GM18517 (cell line): ENCODE results near the gene GATC.

Experiments
- ATAC-seq: cut with Tn5 transposase; IDR thresholded peaks from one replicate; pipeline ENCODE4 v1.9.1; 2021; ENCODE audit warnings: mild to moderate bottlenecking, moderate library complexity; ENCODE audit not compliant: unreplicated experiment

GATC gene

GRCh38 chr12:120445911-120446843 is at the start of gene GATC, which contains the start of gene TRIAP1:
GATC (plus strand) TSS chr12:120446444; CDS start chr12:120446481, 37 bp downstream.
TRIAP1 (minus strand) TSS chr12:120446384; CDS start chr12:120446372, 12 bp downstream.
- ATAC-seq, result peak; percentile 90

GRCh38 chr12:120397824-120398540 is 48.3 kb upstream of the GATC start:
- ATAC-seq, result no peak

GRCh38 chr12:120399531-120399930 is 46.7 kb upstream of the GATC start:
- no peak for ATAC-seq

GRCh38 chr12:120402217-120402616 is 44.0 kb upstream of the GATC start:
- no peak for ATAC-seq

- ATAC-seq, result no peak
Measured at GRCh38 chr12:120403869-120404268, 42.4 kb upstream of the GATC start.

GRCh38 chr12:120404271-120404670 is 42.0 kb upstream of the GATC start:
- ATAC-seq, result no peak

- no peak for ATAC-seq
Measured at GRCh38 chr12:120406069-120406468, 40.2 kb upstream of the GATC start.

- ATAC-seq, result no peak
Measured at GRCh38 chr12:120406553-120406952, 39.7 kb upstream of the GATC start.

- no peak for ATAC-seq
Measured at GRCh38 chr12:120408771-120409170, 37.5 kb upstream of the GATC start.

GRCh38 chr12:120412421-120412820 is 33.8 kb upstream of the GATC start:
- ATAC-seq, result no peak

GRCh38 chr12:120413901-120414695 is 32.1 kb upstream of the GATC start:
- ATAC-seq, result no peak

- ATAC-seq, result no peak
Measured at GRCh38 chr12:120416490-120417216, 29.6 kb upstream of the GATC start.

- no peak for ATAC-seq
Measured at GRCh38 chr12:120417917-120418580, 28.2 kb upstream of the GATC start.

GRCh38 chr12:120421701-120422100 is 24.5 kb upstream of the GATC start:
- no peak for ATAC-seq

GRCh38 chr12:120422892-120423456 is 23.3 kb upstream of the GATC start:
- ATAC-seq, result no peak

- no peak for ATAC-seq
Measured at GRCh38 chr12:120425797-120426196, 20.4 kb upstream of the GATC start.

GRCh38 chr12:120428597-120429229 is 17.5 kb upstream of the GATC start:
- no peak for ATAC-seq

GRCh38 chr12:120429368-120429767 is 16.9 kb upstream of the GATC start:
- ATAC-seq, result no peak
